HG03432 (cell line): Measurements from ENCODE around the gene HPD.
"Not testable (repeated sequence)": the region's sequence is repeated elsewhere in the genome, so short reads cannot be mapped to it uniquely, and the experiment has no call there.

Source experiments
- ATAC-seq: cut with Tn5 transposase; IDR thresholded peaks from one replicate; pipeline ENCODE4 v1.9.1; 2021; ENCODE audit warnings: mild to moderate bottlenecking, moderate library complexity; ENCODE audit not compliant: unreplicated experiment

The HPD gene

DNA sequence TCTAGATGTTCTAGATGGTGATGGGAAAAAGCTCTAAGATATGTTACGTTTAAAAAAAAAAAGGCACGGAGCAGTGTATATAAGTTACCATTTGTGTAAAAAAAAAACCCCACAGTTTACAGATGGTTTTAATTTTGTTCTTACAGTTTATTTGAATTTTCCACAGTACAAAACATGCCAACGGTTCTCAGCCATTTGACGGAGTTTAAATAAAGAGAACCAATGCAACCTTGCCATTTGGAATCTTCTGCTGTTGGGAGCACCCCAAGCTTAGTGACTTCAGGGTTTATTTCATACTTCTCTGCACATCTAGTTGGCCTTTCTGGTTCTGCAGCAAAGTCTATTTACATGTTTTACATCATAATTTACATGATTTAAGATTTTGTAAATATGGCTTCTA lies 7.7 kb upstream of the HPD start:
- ATAC-seq: no peak

DNA sequence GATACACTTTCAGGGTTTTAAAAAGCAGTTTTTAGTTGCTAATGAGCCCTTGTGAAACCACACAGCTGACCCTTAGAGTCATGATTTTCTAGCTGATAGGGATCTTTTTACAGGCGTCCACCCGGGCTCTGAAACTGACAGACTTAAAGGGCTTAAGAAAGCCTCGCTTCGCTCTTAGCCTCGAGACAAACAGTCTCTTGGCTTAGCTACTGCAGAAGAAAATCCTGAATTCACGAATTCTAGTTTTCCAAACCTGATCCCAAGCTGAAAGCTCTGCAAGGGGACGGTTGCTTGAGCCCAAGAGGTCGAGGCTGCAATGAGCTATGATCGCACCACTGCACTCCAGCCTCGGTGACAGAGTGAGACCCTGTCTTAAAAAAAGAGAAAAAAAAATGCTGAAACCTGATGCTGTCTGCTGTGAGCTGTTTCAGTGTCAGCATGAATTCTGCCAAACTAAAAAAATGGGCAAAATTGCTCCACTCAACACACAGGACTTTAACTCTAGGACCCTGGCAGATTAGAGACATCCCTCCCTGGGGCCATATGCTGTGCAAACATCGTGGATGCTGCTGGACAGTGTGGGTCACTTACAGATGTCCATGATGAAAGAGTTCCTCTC lies 3.1 kb upstream of the HPD start:
- no peak for ATAC-seq

DNA sequence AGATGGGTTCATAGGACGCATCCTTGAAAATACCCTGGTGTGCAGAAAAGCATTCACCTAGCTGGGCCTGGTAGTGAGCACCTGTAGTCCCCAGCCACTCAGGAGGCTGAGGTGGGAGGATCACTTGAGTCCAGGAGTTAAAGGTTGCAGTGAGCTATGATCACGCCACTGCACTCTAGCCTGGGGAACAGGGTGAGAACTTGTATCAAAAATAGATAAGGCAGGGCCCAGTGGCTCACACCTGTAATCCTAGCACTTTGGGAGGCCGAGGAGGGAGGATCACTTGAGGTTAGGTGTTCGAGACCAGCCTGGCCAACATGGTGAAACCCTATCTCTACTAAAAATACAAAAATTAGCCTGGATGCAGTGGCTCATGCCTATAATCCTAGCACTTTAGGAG lies 2.0 kb upstream of the HPD start:
- ATAC-seq: not testable (repeated sequence)

DNA sequence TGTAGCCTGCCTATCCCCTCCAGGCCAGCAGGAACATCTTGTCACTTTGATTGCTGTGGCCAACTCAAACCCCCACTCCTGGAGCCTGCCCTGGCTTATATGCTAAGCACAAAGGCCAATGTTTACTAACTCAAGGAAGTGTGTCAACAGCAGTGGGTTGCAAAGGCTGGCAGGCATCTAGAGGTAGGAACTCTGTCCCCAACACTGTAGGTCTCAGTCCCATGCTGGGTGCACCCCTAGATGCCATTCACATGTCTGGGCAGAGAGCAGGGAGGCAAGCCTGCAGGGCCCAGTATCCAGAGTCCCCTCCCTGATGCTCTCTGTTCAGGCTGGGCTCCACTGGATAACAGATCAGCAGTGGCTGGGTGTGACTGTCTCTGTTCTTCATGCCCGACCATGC lies 1.6 kb upstream of the HPD start:
- ATAC-seq: no peak

DNA sequence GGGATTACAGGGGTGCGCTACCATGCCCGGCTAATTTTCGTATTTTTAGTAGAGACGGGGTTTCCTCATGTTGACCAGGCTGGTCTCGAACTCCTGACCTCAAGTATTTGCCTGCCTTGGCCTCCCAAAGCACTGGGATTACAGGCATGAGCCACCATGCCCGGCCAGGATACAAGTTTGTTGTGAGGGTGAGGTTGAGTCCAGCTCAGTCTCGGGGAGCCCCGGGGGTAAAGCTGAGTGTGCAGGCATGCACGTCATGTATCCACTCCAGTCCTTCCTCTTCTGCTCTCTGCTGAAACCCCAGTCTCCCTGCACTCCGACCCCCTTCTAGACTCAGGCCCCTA lies 369 bp downstream of the HPD start:
- ATAC-seq: no peak

DNA sequence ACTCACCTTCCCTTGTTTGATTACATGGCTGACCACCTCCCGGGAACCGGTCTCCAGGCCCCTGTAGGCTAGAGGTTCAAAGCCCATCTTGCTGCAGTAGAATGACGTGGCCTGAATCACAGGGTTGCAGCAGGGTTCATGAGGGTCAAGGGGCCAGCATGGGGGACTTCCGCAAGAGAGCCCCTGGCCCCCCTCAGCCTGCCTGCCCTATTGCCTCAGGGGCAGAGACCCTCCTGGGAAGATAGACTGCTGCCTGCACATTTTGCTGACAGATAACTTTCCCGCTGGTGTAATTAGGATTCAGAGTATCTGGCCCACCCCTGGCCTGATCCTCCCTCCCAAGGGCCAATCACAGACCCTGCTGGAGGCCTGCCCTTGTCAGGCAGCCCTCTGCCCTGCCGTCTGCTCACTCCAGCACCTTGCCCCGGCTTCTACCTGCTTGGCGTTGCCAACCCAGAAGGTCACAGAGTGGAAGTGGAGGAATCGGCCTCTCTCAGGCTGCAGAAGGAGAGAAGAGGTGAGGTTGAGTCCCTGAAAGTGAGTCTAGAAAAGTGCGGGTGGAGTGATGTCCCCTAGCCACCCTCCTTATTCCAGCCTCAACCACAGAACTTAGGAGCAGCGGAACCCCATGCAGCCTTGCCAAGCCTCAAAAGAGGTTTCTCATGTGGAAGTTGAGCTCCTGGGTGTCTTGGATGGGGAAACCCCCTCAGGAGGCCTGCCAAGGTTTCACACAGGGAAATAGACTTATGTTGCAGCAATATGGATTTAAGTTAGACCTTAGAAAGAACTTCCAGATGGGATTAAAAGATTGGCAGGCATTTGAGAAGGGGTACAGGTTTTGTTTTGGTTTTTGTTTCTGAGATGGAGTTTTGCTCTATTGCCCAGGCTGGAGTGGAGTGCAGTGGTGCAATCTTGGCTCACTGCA lies 1.1 kb downstream of the HPD start:
- ATAC-seq: no peak

DNA sequence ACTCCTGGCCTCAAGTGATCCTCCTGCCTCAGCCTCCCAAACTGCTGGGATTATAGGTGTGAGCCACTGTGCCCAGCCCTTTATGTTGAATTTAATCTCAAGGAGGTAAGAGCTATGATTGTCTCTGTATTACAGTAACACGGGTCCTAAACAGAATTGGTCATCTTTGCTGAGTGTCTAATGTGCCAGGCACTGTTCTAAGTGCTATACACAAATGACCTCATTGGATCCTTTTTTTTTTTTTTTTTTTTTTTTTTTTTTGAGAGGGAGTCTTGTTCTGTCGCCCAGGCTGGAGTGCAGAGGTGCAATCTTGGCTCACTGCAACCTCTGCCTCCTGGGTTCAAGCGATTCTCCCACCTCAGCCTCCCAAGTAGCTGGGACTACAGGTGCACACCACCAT lies 6.3 kb downstream of the HPD start:
- ATAC-seq: not testable (repeated sequence)

DNA sequence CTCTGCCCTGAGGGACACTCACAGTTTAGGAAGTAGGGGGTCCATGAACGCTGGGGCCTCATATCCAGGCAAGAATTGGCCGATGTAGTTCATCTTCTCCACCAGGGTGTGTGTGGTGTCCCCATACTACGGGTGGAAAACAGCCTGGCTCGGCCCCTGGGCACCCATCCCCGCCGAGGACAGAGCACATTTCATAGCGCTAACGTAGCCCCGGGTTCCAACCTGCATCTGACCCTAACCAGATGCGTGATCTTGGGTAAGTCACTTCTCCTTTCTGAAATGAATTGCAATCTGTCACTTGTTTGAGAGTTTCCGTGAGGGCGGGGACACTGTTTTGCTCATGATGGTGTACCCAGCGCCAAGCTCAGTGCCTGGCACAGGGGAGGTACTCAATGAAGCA lies 9.0 kb downstream of the HPD start:
- ATAC-seq: no peak

DNA sequence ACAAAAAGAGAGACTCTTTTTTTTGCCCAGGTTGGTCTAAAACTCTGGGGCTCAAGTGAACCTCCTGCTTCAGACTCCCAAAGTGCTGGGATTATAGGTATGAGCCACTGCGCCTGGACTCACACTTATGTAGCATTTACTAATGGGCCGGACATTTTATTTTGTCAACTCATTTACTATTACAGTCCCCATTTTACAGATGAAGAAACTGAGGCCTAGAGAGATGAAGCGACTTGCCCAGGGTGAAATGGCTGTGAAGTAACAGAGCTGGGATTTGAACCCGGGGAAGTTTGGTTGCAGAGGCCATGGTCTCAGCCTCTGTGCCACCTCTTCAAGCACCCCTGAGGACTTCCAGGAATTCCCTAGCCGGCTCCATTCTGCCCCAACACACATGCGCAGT lies 9.4 kb downstream of the HPD start:
- no peak for ATAC-seq

DNA sequence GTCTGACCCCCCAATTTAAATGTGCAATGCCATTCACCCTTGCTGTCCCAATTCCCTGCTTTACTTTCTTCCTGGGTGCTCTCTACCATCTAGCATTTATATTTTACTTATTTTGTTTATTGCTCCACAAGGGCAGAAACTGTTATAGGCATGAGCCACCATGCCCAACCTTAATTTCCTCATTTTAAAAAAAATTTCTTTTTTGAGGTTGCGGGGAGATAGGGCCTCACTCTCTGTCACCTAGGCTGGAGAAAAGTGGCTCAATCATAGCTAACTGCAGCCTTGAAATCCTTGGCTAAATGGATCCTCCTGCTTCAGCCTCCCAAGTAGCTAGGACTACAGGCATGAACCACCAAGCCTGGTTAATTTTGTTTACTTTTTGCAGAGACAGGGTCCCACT lies 13.0 kb downstream of the HPD start:
- ATAC-seq: no peak

DNA sequence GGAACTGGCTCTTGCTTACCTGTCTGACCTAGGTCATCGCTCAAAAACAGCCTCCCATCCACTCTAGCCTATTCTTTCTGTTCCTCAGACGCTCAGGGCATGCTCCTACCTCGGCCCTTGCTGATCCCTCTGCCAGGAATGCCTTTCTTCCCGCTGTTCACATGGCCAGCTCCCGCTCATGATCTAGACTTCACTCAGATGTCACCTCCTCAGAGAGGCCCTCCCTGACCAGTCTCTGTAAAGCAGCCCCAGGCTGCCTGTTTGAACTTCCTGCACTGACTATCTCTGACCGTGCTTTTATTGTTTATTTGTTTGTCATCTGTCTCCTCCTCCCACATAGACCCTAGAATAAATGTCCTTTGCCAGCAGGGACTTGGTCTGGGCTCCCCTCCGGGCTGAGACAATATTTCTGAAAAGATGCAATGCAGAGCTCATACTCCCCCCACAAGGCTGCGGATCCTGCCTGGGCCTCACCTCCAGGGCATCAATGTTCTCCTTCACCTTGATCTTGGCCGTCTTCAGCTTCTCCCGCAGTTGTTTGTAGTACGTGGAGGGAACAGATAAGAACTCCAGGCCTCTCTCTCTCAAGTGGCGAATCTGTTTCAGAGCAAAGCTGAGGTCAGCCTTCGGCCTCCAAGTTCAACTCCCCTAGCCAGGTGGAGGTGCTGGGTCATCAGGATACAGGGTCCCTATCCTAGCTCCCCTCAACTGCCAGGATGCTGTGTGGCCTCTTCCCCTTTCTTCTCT lies 15.2 kb downstream of the HPD start:
- no peak for ATAC-seq

DNA sequence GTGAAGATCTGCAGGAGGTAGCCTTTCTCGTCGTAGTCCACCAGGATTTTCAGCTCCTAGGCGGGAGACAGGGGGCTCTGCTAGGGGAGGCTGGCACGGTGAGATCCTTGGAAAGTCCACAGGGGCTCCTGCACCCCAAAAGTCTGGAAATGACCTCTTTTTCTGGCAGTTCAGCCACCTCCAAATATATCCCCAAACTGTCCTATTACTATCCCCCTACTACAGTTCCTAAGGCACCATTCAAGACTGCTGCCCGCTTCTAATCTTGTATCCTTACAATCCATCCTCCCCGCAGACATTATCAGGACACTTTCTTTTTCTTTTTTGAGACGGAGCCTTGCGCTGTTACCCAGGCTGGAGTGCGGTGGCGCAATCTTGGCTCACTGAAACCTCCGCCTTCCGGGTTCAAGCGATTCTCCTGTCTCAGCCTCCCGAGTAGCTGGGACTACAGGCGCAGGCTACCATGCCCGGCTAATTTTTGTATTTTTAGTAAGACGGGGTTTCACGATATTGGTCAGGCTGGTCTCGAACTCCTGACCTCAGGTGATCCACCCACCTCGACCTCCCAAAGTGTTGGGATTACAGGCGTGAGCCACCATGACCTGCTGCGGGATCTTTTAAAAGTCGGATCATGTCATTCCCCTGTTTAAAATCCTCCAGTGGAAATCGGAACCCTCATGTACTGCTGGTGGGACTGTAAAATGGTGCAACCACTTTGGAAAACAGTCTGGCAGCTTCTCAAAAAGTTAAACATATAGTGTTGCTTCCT lies 18.5 kb downstream of the HPD start:
- ATAC-seq: no peak

DNA sequence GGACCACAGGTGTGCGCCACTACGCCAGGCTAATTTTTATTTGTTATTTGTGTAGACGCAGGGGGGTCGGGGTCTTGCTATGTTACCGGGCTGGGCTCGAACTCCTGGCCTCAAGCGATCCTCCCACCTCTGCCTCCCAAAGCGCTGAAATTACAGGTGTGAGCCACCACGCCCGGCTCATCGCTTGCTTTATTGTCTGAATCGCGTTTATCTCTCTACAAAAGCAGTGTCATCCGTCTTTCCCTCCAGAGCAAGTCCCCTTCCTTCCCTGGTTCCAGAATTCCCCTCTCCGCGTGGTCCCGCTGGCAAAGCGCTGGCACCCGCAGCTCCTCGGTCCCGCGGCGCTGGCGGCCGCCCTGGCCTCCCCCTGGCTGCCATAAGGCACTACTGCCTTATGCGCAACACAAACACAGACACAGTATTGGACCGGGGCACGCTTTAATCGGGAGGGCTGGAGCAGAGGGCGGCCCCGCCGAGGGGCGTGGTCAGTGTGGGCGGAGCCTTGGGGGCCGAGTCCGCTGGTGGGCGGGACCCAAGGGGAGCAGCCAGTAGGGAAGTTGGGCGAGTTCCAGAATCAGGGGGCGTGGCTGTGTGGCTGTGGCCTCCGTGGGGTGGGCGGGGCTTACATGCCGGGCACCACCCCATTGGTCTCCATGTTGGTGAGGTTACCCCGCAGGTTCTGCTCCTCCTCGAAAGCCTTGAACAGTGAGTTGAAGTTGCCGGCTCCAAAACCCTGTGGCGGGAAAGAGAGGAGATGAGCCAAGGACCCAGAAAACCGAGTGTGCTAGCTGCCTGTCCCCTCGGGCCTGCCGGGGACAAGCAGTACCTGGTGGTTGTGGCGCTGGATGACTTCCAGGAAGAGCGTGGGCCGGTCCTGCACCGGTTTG lies 19.3 kb downstream of the HPD start:
- ATAC-seq: peak; percentile 94

DNA sequence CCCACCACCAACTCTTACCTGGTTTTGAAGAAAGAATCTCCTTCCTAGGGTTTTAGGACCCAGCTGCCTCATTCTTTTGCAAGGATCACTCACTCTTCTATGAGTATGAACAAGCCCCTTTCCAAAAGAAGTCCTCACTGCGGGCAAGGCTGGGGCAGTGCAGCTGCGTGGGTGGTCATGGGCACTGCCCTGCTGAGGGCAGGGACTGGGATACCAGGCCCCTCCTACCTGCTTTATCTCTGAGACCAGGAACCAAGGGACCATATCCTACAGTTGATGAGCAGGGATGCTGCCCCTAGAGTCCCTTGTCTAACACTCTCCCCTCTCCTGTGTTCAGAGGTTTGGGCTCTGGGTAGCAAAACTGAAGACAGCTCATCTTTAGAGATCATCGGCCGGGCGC lies 20.5 kb downstream of the HPD start:
- ATAC-seq: no peak

DNA sequence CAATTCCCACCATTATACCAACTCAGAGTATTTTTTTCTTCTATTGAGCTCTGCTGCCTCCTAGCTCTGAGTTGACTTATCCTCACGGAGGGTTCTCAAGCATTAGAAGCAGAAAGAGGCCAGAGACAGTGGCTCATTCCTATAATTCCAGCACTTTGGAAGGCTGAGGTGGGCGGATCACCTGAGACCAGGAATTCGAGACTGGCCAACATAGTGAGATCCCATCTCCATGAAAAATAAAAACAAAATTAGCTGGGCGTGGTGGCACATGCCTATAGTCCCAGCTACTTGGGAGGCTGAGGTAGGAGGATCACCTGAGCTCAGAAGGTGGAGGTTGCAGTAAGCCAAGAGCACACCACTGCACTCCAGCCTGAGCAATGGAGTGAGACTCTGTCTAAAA lies 21.0 kb downstream of the HPD start:
- ATAC-seq: no peak

DNA sequence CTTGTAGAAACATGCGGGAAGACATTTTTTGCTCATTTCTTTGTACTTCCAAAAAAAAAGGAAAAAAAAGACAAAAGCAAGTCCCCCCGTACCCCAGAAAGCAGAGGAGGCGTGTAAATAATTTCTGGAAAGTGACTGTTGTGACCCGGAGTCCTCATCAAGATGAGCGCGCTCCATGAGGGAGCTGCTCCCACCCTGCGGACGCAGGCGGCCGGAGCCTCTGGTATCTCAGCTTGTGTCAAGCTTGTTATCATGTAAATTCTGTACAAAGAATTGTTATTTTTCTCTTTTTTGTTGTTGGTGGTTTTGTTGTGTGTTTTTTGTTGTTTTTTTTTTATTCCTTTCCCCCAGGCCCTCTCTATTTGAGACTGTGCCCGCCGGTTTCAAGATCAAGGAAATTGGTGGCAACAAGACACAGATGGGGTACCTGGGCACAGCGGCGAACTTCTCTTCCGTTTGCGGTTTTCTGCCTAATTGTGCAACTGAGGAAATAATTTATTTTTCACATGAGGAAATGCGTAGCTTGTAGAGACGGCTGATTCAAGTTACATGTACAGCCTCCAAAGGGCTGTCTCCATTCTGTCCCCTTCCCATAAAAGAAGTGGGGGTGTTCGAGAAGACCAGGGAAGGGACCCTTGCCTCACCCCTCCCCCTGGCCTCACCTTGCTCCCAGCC lies 27.0 kb downstream of the HPD start:
- ATAC-seq: no peak

DNA sequence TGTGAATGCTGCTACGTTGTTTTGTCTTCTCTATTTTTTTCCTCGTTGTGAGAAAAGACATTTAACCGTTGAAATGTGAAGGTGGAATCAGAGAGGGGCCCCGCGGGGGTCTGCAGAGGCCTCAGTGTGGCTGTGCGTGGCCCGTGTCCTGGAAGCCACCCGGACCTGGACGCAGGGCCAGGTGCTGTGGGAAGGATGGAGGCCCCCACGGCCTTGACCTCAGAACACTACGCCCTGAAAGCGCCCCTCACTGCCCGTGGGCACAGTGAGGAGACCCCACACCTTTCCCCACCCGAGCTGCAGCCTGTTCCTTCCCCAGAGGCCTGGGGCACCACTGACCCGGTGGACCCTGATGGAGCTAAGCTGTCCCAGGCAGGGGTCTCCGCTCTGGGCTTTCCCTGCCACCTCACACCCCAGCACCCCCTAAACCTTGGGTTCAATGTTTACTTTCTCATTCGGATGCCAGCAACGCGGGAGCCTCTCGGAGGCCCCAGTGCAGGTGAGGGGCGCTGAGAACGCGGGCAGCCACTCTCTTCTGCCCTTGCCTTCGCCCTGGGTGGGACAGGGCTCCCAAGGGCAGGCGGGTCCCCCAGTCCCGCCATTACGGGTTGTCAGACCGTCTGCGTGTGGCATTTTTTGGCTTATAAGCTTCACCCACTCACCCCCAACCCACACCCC lies 27.9 kb downstream of the HPD start:
- no peak for ATAC-seq

DNA sequence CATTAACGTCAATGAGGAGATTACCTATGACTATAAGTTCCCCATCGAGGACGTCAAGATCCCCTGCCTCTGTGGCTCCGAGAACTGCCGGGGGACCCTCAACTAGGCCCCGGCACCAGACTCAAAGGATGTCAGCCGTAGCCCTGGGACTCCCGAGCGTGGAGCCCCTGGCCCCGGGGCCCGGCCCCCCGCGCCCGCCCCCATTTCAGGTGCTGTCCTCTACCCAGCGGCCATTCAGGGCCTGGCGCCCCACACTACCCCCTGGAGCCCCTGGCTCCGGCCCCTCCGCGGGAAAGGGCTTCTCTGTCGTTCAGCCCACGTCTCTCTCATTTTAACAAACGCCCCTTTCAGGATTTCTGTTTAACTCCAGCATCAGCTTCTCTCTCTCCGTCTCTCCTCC lies 28.5 kb downstream of the HPD start:
- ATAC-seq: no peak

DNA sequence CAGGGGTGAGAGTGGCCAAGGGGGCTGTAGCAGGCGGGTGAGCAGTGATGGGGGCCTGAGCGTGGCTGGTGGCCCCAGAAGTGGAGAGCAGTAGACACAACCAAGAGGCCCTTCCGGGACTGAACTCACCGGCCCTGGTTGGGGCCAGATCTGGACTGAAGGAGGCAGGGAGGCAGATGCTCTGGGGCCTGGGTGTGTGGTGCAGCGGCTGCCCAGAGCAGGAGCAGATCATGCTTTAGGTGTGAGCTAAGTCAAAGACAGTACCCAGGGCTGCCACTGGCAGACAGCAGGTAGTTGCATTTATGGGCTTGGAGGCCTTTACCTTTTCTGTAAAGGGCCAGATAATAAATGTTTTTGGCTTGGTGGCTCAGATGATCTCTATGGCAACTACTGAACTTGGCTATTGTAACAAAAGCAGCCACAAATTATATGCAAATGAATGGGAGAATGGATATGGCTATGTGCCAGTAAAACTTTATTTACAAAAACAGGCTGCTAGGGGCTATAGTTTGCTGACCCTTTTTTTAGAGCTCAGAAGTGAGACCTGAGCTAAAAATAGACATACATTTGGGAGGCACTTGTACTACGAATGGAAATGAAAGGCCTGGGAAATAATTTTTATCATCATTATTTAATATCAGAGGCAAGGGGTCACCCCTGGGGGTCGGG lies 29.3 kb downstream of the HPD start:
- ATAC-seq: no peak
